Measurements from ENCODE around the gene BMI1. TPM values are rescaled to one million over a fixed set of nuclear protein-coding genes. Genes with fewer than 3 reads are reported as not detected.
A peak's percentile ranks its signal among the peaks of the same experiment; 100 is the strongest.

The BMI1 gene
- total and polyA plus RNA-seq, 12 donors, result 15.0 to 44.1 (median 32.0) TPM

GRCh38 chr10:22285130-22285529, 35.8 kb upstream of the BMI1 start:
- DNase-seq, result peak in 1 of 2 donors; percentile 20
- ATAC-seq, result peak in 3 of 8 donors; percentile 44 to 68 (median 55)

GRCh38 chr10:22293747-22294404, 27.0 kb upstream of the BMI1 start:
- H3K36me3 ChIP-seq, result no peaks in the 10 kb centered on the region
- H3K4me3 ChIP-seq, result no peak overlapping the region
- no peak for ATAC-seq
- no peaks in the 10 kb centered on the region for H3K9me3 ChIP-seq
- H3K4me1 ChIP-seq, result no peaks in the 10 kb centered on the region
- no peak for DNase-seq
- WGBS, 2 donors, result 88 to 90% methylated on average over 3 of the region's 3 CpGs
- peaks cover 0 to 21% (median 0%) of the 10 kb centered on the region in 7 donors for H3K27me3 ChIP-seq
- intact Hi-C loops (cut with DNase I), result no loop called here
- no peak overlapping the region for H3K27ac ChIP-seq
- no peak for TF ChIP-seq CTCF (IDR thresholded peaks at IDR 0.05)

More at GRCh38 chr10:22285130-22285529, 35.8 kb upstream of the BMI1 start:
- Histone ChIP-seq H3K4me1 (no peaks in the 10 kb centered on the region), H3K27ac (no peak overlapping the region), H3K4me3 (no peak overlapping the region), H3K36me3 (no peaks in the 10 kb centered on the region), H3K9me3 (no peaks in the 10 kb centered on the region), H3K27me3 (peaks cover 0 to 19% (median 3%) of the 10 kb centered on the region in 7 donors)
- TF ChIP-seq CTCF (IDR thresholded peaks at IDR 0.05), result no peak
- WGBS, 2 donors, result 63 to 67% methylated on average over 3 of the region's 3 CpGs
- intact Hi-C loops (cut with DNase I), result no loop called here

GRCh38 chr10:22294694-22295093, 26.2 kb upstream of the BMI1 start:
- DNase-seq (no peak), ATAC-seq (no peak)
- WGBS, 2 donors, result 37 to 49% methylated on average over 2 of the region's 2 CpGs
- Histone ChIP-seq H3K9me3 (no peaks in the 10 kb centered on the region), H3K36me3 (no peaks in the 10 kb centered on the region), H3K4me3 (no peak overlapping the region), H3K4me1 (no peaks in the 10 kb centered on the region), H3K27ac (no peak overlapping the region), H3K27me3 (peaks cover 0 to 21% (median 0%) of the 10 kb centered on the region in 7 donors)
- no peak for TF ChIP-seq CTCF (IDR thresholded peaks at IDR 0.05)
- intact Hi-C loops (cut with DNase I), result no loop called here

GRCh38 chr10:22301193-22301592, 19.7 kb upstream of the BMI1 start:
- intact Hi-C loops (cut with DNase I), result loop anchor here in 1 of 10 donors (10.0 kb wide), 1 partner anchor 66 kb away; no protein-coding TSS in a partner anchor
- peaks cover 0 to 5% (median 0%) of the 10 kb centered on the region in 7 donors for H3K27me3 ChIP-seq
- H3K4me3 ChIP-seq, result no peak overlapping the region
- TF ChIP-seq CTCF (IDR thresholded peaks at IDR 0.05), result no peak
- H3K9me3 ChIP-seq, result no peaks in the 10 kb centered on the region
- WGBS, 2 donors, result 94 to 98% methylated on average over 4 of the region's 4 CpGs
- no peak overlapping the region for H3K27ac ChIP-seq
- ATAC-seq (no peak), DNase-seq (no peak)
- H3K4me1 ChIP-seq, result no peaks in the 10 kb centered on the region
- H3K36me3 ChIP-seq, result no peaks in the 10 kb centered on the region

Data from heart right ventricle (tissue), 16 donors.